Stimulated activated CD8-positive, alpha-beta memory T cell treated with anti-CD3 and anti-CD28 coated beads, Interleukin-15, amount 100 ng/mL, for 1 hour (primary cell): ENCODE results near the gene TMEM219.

Experiments used
- DNase-seq: peaks from one replicate; pipeline ENCODE4 v3.0.0-alpha.2; 2020; ENCODE audit warnings: low read depth

Gene TMEM219

DNA sequence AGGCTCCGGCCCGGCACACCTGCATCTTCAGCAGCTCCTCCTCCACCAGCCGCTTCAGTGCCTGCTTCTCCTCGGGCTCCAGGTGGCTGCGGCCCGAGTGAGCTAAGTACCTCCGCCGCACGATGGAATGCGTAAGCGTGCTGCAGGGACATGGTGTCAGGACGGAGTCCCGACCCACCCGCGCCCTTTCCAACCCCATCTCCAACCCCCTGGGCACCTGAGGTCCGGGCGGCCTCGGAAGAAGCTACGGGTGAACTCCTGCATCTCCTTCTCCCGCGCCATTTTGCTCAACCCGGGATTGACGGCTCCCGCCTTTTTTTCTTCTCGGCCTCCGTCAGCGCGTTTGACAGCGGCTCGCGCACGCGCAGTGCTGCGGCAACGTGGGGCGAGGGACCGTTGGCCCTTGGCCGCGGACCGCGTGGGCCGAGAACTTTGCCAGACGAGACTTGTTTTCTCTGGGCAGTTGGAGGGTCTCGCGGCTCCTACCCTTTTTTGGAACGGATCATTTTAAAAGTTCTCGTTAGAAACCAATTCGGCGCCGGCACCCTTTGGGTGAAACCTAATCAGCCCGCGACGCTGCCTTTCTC, 33.5 kb downstream of the TMEM219 start, which contains the start of gene HIRIP3:
Gene HIRIP3 (minus strand): TSS at position 294 of the 587 bp plus-strand sequence. CDS start 12 bp downstream, at position 282.
- DNase-seq: peak; percentile 68

DNA sequence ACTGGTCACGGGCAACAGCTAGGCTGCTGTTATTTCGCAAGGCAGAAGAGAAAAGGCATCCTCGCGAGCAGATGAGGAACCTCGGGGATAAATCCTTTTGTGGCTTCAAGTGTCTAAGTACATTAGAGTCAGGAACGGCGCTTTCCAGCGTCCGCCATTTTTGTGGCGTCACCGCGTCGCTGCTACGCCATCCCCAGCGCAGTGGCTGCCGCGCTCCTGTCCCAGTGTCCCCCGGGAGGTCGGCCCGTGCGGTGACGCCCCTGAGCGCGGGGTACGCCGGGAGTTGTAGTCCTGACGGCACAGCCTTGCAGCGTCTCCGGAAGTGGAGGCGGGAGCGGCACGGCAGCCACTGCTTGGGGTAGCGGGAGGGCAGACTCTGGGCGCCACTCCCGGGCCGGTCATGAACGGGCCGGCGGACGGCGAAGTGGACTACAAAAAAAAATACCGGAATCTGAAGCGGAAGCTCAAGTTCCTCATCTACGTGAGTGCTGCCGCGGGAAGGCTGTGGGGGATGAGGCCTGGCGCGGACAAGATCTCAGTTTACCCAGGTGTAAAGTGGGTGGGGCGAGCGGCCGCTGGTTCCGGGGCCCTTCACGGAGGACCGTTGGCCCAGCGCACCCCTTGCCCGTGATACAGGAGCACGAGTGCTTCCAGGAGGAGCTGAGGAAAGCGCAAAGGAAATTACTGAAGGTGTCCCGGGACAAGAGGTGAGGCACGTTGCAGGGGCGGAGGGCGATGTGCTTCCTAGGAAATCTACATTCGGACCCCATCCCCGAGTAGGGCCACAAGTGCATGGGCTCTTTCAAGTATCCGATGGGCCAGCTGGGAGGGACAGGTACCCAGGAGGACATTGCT, 34.3 kb downstream of the TMEM219 start, which contains the start of gene INO80E:
Gene INO80E (plus strand): TSS at position 331 of the 855 bp plus-strand sequence. CDS start 70 bp downstream, at position 401.
- peak; percentile 99 for DNase-seq

DNA sequence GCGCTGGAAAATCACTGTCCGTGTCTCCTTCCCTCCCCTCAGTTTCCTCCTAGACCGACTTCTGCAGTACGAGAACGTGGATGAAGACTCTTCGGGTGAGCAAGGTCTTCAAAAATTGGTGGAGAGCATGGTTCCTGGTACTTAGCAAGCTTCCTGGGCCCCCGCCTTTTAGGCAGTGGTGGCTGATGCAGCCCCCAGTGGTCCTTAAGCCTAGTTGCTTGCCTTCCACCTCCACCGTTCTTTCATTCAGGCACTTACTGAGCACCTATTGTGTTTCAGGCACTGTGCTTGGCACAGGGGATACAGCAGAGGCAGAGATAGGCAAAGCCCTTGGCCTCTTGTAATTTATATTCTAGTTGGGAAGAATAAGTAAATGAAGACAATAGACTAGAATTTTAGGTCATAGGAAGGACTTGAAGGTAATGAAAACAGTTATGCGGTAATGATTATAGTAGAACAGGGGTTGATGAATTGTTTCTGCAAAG, 34.9 kb downstream of the TMEM219 start:
- no peak for DNase-seq

DNA sequence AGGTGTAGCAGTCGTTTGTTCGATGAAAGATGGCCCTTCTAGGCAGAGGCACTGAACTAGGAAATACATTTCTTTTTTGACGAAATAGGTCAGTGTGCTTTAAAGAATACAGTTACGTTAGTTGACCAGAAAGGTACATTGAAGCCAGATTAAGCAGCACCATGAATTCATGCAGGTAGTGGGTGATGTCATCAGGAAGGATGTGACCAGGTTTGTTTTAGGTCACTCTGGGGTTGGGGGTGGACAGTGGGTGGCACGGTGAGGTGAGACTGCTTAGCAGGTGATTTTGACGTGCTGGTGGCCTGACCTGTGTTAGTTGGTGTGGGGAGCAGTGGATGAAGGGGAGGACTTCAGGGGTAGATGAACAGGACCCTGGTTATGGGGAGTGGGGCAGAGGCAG, 37.7 kb downstream of the TMEM219 start:
- DNase-seq: no peak

DNA sequence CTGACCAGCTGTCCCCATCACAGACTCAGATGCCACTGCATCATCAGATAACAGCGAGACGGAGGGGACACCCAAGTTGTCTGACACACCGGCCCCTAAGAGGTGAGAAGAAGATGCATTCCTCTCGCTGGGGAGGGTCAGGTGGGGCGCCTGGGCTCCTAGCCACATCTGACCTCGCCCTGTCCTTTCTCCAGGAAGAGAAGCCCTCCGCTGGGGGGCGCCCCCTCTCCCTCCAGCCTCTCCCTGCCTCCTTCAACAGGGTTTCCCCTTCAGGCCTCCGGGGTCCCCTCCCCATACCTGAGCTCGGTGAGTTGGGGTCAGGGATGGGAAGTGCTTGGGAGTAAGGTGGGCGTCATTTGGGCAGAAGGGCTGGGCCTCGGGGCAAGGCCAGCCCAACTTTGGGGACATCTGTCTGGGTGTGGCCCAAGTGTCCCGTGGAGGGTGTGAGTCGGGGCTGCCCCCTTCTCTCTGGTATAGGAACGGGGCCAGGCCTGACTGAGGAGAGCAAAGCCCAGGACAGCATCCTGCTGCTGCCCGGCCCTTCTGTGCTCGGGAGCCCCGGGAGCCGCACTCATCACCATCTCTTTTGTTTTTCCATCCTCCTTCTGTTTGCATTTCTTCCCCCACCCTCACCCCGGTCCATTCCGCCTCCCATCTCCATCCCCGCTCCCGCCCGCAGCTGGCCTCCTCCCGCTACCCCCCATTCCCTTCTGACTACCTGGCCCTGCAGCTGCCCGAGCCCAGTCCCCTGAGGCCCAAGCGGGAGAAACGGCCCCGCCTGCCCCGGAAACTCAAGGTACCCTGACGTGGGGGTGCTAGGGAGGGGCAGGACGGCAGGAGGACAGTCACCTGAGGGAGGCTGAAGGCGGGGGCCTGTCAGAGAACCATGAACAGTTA, 39.1 kb downstream of the TMEM219 start:
- no peak for DNase-seq

DNA sequence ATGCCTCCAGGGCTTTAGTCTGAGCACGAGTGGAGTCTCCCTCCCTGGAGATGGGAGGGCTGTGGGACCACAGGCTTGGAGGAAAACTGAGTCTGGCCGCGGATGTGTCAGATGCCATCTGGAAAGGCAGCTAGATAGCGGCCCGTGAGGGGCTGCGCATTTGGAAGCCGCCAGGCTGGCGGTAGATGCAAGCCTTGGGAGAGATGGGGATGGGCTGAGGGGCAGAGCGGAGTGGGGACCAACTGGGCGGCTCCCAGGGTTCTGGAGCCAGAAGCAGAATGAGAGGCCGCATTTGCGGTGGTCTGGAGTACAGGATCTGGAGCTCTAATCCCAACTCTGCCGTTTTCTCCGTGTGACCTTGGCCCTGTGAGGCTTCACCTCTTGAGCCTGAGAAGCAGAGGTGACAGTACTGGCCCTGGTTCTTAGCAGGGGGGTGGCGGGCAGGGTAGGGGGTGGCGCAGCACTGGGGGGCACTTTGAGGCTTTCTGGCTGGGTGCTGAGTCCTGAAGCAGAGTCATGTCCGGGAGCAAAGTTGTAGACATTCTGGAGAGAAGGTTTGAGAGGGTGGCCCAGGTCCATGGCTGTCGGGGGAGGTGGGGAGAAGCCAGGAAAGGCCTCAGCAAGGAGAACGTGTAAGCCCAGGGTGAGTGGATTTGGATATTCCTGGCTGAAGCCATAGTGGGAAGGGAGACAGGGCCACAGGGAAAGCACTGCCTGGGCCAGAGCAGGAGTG, 40.9 kb downstream of the TMEM219 start:
- DNase-seq: no peak

DNA sequence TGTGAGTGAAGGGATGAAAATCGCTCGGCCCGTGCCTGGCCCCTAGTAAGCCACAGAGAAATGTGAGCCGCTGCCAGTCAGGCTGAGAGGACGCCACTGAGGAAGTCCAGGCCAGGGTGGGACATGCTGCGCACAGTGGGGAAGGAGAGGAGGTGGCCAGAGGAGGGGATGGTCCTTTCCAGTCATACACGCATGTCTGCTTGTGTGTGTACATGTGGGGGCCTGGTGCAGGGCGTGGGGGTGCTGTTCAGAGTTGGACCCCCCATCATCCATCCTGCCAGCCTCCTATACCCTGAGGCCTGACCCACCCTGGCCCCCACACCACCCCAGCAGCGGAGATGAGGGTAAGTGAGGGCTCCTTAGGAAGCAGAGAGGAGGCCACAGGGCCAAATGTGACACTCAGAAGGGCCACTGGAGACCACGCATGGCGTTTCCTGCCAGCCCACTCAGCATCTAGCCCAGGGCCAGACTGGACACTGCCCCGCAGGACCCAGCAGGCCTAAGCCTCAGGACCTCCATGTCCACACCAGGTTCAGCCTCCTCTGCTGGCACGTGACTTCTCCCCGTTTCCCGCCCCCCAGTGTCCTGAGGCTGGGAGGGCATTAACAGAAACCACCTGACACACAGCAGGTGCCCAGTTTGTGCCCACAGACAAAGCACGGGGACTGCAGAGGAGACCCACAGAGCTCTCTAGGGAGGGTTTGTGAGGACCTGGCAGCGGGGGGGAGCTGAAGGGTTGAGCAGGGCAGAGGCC, 42.0 kb downstream of the TMEM219 start:
- DNase-seq: no peak

DNA sequence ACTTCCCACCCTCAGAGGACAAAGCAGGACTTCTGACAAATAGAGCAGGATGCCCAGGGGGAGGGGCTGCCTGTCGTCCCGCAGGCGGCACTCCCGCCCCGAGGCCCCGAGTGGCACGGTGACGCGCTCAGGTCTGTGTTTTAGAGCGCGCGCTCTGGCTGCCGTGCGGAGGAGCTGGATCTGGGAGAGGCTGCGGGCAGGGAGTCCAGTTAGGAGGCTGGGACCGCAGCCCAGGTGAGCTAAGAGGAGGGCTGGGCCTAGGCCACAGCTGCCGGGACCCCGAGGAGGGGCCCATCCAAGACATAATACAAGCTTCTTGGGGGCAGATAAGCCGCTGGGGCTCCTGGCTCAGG, 42.5 kb downstream of the TMEM219 start:
- no peak for DNase-seq

DNA sequence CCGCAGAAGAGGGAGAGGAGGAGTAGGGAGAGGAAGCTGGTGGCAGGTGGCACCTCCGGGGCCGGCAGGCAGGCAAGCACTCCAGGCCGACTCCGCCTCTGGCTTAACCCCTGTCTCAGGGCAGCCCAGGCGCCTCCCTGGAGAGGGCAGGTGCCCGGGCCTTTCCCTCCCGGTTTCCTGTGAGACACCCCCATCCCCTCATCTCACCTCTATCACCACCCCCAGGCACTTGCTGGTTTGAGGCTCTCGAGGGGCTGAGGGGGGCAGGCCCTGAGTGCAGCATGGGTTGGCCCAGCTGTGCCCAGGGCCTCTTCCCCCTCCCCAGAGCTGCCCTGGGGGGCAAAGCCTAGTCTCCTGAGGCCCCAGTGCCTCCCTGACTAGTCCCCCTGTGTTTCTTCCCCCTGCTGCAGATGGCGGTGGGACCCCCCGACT, 42.9 kb downstream of the TMEM219 start:
- DNase-seq: no peak

DNA sequence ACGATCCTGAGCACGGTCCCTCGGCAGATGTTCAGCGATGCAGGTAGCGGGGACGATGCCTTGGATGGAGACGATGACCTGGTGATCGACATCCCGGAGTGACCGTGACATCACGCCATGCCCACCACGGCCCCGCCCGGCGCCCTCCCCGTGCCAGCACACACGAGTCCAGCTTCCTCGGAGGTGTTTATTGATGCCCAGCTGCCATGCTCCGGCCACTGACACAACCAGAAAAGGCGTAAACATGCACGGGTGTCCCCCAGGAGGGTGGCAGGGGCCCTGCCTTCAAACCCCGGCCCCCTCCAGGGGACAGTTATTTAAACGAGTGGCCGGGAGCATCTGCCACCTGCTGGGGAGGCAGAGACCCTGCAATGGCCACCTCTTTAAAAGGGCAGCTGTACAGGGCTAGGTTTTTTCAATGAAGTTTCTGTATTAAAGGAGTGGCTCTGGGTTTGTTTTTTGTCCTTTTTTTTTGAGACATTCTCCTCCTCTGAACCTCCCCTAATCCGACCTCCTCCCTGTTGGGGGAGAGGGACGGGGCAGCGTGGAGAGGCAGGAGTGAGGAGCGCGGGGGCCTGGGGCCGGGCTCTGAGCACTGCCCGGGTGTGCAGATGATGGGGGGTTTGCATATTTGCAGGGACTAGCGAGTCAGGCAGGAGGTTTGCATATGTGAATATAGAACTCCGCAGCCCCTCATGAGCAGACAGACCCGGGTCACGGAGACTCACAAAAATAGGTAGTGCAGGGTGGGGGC, 43.6 kb downstream of the TMEM219 start:
- no peak for DNase-seq

DNA sequence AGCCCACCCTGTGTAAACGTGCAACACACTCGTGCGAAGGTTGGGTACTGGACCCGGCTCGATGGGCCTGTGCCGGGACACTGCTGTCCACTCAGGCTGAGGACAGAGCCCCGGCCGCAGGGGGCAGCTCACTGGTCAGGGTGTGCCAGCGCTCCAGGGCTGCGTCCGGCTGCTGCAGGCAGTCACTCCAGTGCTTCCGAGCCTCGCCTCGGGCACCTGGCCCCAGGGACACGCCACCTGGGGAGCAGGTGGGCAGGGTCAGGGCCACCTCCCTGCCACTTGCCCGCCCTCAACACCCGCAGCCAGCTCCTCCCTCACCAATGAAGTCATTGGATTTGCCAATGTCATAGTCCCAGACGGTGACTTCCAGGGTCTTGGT, 44.2 kb downstream of the TMEM219 start:
- no peak for DNase-seq

DNA sequence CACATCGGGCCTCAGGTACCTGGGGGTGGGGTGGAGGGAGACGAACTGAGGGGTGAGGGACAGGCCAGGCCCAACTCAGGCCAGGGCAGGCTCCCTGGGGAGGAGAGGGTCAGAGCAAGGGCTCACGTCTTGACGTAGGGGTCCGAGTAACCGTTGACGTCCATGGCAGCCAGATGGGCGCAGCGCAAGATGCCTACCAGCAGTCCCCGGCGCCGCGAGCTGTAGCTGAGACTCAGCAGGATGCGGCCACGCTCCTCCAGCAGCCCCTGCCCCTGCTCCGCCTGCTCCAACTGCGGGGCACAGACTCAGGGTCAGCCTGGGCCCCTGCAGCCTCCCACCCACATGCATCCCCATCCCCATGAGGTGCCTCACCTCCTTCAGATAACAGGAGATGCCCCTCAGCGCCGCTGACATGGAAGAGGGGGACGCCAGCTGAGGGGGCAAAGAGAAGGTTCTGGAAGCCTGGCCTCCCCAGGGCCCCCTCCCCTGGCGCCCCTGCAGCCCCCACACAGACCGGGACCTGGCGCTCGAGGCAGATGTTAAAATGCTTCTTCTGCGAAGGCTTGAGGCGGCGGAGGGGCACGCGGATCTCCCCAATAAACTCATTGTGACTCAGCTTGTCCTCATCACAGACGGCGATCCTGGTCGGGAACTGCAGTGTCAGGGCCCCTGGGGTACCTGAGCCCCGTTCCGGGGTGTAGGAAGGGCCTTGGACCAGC, 44.9 kb downstream of the TMEM219 start:
- no peak for DNase-seq

DNA sequence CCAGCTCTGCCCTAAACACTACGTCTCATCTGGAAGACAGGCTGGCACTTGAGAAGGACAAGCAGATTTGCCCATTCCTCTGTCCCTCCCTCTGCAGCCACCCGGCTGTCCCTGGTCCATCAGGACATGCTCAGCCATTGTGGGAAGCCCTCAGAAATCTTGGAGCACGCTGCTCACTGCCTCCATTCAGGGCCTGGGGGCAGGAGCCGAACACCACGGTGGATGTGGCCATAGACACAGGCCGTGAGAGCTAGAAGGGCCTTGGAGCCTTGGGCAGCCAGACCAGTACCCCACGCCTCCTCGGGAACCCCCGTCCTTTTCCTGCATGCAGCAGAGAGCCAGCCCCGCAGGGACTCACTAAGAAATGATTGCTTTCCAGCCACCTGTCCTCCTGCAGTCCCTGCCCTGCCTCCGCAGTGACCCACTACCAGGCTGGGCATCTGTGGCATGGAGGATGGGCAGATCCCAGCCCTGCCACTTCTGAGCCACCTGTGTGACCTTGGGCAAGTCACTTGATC, 45.6 kb downstream of the TMEM219 start:
- DNase-seq: no peak

DNA sequence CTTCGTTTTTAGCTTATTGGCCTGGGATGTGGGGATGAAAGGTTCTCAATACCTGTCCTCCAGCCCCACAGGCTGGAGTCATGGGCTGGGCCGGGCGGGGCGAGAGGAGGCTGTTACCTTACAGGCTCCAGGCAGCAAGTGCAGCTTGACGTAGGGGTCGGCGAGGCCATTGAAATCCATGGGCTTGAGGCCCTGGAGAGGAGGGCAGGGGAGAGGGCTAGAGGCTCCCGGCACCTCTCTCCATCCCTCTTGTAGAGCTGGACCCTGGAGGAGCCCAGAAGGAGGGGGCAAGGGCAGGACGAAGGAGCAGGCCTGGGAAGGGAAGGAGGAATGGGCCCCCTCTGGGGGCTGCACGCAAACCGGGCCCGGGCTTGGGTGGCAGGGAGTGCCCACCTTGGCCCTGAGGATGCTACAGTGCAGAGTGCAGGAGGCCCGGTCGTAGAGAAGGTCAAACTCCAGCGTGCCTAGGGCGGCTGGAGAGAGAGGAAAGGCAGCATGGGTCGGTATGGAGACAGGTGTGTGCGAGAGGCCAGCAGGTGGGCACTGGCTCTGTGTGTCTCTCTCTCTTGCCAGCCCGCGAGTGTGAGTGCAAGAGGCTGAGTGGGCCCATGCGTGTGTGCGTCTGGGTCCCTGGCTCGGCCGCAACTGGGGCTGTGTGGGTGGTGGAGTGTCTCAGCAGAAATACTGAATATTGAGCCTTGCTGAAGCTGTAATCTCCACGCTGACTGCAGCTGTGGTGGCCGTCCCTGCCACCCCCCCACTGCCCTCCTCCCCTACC, 47.4 kb downstream of the TMEM219 start:
- DNase-seq: no peak

DNA sequence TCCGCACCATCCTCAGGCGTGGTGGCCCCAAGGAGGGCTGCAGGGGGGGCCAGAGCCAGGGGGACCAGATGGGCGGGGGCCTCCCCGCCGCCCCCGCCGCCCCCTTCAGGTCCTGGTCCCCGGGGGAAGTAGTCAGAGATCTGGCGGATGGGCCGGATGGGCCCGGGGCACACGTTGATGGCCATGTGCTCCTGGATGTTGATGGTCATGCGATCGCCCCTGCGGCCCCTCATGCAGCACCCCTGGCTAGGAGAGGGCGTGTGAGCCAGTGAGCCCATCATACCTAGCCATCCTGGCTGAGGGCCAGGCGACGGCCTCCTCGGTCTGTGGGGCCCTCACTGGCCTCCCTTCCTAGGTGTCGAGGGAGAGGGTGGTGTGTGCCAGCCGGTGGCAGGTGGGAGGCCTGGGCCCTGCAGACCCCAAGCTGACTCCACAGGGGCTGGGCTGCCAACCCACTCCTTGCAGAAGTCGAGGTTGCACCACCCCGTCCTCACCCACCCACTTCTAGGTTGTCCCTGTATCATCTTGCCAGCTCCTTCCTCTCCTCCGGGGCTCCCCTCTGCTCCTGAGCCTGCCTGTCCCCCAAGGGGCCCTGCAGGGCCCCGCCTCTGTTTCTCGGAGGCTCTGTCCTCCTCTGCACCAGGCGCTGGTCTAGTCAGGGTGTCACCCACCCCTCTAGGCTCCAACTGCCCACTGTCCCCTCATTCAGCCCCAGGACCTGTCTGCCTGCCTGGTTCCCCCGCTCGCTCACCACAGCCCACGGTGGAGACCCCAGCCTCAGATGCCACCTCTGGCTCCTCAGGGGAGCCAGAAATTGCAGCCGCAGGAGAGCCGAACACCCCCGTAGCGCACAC, 48.3 kb downstream of the TMEM219 start:
- no peak for DNase-seq

DNA sequence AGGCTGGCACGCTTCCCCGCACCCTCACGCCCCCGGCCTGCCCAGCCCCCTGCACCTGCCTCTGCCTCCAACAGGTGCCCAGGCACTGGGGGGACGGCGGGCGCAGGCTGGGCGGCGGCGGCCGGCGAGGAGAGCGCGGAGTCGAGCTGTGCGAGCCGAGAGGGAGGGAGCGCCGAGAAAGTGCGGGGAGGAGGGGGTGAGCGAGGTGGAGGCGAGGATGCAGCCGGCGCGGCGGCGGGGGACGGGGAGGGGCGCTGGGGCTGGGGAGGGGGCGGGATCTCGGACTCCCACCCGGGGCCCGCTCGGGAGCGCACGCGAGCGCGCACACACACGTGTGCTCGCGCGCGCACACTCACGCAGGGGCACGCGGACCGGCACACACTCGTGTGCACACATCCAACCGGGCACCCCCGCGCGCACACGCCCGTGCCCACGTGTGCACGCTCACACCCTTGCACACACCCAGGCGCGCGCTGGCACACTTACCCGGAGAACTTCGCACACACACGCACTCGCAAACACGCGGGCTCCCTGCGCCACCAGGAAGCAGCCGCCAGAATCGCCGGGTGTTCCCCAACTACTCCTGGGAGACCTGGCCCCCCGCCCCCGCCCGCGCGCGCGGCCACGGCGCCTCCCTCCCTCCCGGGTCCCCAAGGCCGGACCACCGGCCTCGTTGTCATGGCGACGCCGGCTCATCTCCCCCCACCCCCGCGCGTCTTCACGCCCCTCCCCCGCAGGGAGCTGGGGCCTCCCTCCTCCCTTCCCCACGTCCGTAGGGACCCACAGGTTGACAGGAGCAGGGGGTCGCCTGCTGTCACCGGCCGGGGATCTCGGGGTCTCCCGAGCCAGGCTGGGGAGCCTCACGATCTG, 49.2 kb downstream of the TMEM219 start, which contains the start of gene DOC2A:
Gene DOC2A (minus strand): TSS at position 184 of the 870 bp plus-strand sequence. CDS start 805 bp downstream, outside the sequence.
- no peak for DNase-seq
